ENCODE data around the gene ATP13A4. TPM values are rescaled to one million over a fixed set of nuclear protein-coding genes. Genes with fewer than 3 reads are reported as not detected.

ATP13A4 gene
- total RNA-seq, 2 experiments from 2014 or later: 2.8 to 3.5 TPM

DNA sequence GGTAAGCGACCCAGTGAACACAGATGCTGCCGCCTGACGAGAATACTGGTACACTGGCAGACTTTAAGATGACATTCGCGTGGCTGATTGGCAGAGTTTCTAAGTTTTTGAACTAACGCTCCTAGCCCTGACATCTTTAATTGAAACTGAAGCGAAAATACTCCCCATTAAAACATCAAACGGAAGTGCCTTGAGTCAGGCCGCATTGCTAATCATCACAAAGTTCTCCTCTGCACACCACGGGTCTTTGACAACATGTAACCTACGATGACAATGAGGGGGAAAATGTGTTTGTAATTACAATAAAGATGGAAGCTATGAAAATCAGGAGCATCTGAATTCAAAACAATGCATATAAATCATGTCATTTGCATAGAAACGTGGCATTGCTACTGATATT lies 44.5 kb downstream of the ATP13A4 start:
- intact Hi-C loops (cut with micrococcal nuclease): no loop called here
- Mint-ChIP-seq H3K27ac (no peak overlapping the region), H3K27me3 (no peaks in the 10 kb centered on the region), H3K9me3 (no peaks in the 10 kb centered on the region), H3K4me3 (no peak overlapping the region), H3K36me3 (ENCODE audit: low read depth) (no peaks in the 10 kb centered on the region), H3K4me1 (ENCODE audit: low read depth) (no peaks in the 10 kb centered on the region)
- no peak for ATAC-seq
- ChIA-PET POLR2A (no interaction called here), CTCF (no interaction called here)
- no peak for DNase-seq
- TF ChIP-seq, protein P1, sequence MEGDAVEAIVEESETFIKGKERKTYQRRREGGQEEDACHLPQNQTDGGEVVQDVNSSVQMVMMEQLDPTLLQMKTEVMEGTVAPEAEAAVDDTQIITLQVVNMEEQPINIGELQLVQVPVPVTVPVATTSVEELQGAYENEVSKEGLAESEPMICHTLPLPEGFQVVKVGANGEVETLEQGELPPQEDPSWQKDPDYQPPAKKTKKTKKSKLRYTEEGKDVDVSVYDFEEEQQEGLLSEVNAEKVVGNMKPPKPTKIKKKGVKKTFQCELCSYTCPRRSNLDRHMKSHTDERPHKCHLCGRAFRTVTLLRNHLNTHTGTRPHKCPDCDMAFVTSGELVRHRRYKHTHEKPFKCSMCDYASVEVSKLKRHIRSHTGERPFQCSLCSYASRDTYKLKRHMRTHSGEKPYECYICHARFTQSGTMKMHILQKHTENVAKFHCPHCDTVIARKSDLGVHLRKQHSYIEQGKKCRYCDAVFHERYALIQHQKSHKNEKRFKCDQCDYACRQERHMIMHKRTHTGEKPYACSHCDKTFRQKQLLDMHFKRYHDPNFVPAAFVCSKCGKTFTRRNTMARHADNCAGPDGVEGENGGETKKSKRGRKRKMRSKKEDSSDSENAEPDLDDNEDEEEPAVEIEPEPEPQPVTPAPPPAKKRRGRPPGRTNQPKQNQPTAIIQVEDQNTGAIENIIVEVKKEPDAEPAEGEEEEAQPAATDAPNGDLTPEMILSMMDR (IDR thresholded peaks at IDR 0.05): no peak

DNA sequence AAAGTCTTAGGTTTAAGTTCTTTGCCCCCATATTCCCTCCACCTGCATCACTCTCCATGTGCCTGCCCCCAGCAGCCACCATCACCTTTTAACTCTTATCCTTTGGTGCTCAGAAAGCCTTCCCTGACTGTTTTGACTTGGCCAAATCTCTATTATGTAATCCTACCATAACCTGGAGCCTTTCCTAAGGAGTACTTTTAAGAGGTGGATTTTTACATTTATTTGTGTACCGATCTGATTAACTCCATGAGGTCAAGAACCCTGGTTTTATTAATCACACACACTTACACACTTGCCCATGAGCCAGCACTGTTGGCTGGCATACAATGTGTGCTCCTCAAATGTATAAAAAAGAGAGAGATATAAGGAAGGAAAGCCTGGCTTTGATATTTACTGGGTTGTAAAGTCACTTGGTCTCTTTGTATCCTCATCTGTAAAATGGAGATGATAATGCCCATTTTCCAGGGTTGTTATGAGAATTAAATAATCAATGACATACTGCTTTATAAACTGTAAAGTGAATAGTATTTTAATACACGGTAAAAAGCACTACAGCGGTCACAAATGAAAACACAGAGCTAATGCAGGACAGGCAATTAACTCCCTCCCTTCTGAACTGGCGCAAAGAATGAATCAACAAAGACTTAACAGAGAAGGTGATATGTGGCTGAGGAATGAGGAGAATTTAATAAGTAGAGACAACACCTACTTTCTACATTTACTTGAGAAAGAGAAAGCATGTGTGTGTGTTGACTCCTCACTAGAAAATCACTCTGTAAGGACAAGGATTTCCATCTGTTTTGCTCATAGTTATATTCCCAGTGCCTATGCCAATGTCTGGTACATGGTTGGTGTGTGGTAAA lies 45.4 kb downstream of the ATP13A4 start:
- Mint-ChIP-seq H3K36me3 (ENCODE audit: low read depth) (no peaks in the 10 kb centered on the region), H3K27me3 (no peaks in the 10 kb centered on the region), H3K27ac (no peak overlapping the region), H3K9me3 (no peaks in the 10 kb centered on the region), H3K4me3 (no peak overlapping the region), H3K4me1 (ENCODE audit: low read depth) (no peaks in the 10 kb centered on the region)
- TF ChIP-seq, protein P1 (IDR thresholded peaks at IDR 0.05): no peak
- intact Hi-C loops (cut with micrococcal nuclease): no loop called here
- ChIA-PET POLR2A (no interaction called here), CTCF (no interaction called here)
- no peak for ATAC-seq
- DNase-seq: no peak

DNA sequence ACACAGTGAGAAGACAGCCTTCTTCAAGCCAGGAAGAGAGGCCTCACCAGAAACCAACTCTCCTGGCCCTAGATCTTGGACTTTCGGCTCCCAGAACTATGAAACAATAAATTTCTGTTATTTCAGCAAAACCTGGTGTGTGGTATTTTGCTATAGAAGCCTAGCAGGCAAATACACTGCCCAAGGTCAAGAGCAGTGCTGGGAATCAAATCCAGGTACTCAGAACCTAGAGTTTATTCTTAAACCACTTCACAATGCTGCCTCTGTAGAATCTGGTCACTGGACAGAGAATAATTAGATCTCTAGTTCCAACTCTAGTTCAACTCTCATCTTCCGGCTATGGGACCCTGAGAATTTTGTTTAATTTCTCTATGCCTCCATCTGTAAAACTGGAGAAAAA lies 46.6 kb downstream of the ATP13A4 start:
- intact Hi-C loops (cut with micrococcal nuclease): no loop called here

DNA sequence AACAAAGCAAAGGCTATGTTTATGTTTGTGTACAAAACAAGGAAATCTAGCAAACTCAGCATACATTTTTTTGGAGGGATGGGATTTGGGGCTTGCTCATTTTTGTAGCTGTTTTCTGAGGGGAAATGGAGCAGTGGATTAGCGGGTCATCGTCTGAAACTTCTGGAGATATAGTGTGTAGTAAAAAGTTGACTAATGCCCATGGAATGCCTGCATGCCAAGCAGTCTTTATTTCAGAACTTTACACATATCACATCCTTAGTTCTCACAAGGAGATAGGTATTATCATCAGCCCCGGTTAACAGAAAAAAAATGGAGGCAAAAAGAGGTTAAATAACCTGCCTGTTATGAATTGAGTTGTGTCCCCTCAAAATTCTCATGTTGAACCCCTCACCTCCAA lies 47.1 kb downstream of the ATP13A4 start:
- Mint-ChIP-seq H3K36me3 (ENCODE audit: low read depth) (no peaks in the 10 kb centered on the region), H3K9me3 (no peaks in the 10 kb centered on the region), H3K4me3 (no peak overlapping the region), H3K27me3 (no peaks in the 10 kb centered on the region), H3K4me1 (ENCODE audit: low read depth) (no peaks in the 10 kb centered on the region), H3K27ac (no peak overlapping the region)
- no peak for ATAC-seq
- CTCF ChIA-PET: no interaction called here
- POLR2A ChIA-PET: no interaction called here
- TF ChIP-seq, protein P1 (IDR thresholded peaks at IDR 0.05): no peak
- DNase-seq: no peak
- intact Hi-C loops (cut with micrococcal nuclease): no loop called here

More for the DNA sequence above, 46.6 kb downstream of the ATP13A4 start:
- Mint-ChIP-seq H3K36me3 (ENCODE audit: low read depth) (no peaks in the 10 kb centered on the region), H3K4me3 (no peak overlapping the region), H3K27ac (no peak overlapping the region), H3K4me1 (ENCODE audit: low read depth) (no peaks in the 10 kb centered on the region), H3K9me3 (no peaks in the 10 kb centered on the region), H3K27me3 (no peaks in the 10 kb centered on the region)
- ChIA-PET POLR2A (no interaction called here), CTCF (no interaction called here)
- DNase-seq (no peak), ATAC-seq (no peak)
- TF ChIP-seq, protein P1 (IDR thresholded peaks at IDR 0.05): no peak

DNA sequence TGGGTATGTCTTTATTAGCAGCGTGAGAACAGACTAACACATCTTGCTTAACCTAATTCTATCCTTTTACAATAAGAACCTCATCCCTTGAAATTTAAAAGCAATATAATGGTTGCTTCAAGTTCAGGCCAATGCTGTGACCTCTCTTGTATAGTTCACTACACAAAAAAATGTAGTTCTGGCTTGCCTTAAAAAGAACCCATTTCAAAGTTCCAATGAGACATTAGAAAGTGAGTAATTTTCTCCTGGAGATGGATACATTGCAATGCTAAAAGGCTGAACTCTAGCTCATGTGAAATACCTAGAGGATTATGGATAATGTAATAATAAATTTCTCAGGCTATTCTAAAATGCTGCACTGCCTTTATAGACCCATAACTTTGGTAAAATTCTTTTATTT lies 47.8 kb downstream of the ATP13A4 start:
- TF ChIP-seq, protein P1 (IDR thresholded peaks at IDR 0.05): no peak
- Mint-ChIP-seq H3K4me3 (no peak overlapping the region), H3K4me1 (ENCODE audit: low read depth) (no peaks in the 10 kb centered on the region), H3K27me3 (no peaks in the 10 kb centered on the region), H3K36me3 (ENCODE audit: low read depth) (no peaks in the 10 kb centered on the region), H3K27ac (no peak overlapping the region), H3K9me3 (no peaks in the 10 kb centered on the region)
- intact Hi-C loops (cut with micrococcal nuclease): no loop called here
- ATAC-seq (no peak), DNase-seq (no peak)
- CTCF ChIA-PET: no interaction called here
- POLR2A ChIA-PET: no interaction called here
